ENCODE measurements around the gene ACOT12.

DNA sequence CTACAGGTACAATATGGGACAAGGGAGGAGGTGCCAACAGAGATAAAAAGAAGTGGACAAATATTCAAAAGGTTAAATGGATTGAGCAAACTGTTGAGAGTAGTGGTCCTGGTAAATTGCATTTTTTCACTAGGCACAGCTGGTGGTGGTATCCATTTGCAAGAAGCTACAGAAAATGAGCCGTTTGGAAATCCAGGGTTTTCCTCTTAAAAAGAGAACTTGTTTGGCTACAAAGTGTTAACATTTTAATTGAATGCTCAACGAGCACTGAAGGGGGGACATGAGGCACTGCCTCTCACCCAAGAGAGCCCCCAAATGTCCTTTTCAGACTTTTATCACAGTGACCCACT, 93.0 kb downstream of the ACOT12 start:
- TF ChIP-seq ETV6 (CRISPR knock-in tag; IDR thresholded peaks at IDR 0.05) (no peak), ZBTB21 (CRISPR knock-in tag; IDR thresholded peaks at IDR 0.05; ENCODE audit: borderline replicate concordance) (no peak), ATF1 (CRISPR knock-in tag; IDR thresholded peaks at IDR 0.05) (no peak), SP1 (CRISPR knock-in tag; conservative IDR thresholded peaks at IDR 0.05) (no peak), FOXJ3 (CRISPR knock-in tag; IDR thresholded peaks at IDR 0.05; ENCODE audit: borderline replicate concordance) (no peak)
- TF ChIP-seq, protein P1, sequence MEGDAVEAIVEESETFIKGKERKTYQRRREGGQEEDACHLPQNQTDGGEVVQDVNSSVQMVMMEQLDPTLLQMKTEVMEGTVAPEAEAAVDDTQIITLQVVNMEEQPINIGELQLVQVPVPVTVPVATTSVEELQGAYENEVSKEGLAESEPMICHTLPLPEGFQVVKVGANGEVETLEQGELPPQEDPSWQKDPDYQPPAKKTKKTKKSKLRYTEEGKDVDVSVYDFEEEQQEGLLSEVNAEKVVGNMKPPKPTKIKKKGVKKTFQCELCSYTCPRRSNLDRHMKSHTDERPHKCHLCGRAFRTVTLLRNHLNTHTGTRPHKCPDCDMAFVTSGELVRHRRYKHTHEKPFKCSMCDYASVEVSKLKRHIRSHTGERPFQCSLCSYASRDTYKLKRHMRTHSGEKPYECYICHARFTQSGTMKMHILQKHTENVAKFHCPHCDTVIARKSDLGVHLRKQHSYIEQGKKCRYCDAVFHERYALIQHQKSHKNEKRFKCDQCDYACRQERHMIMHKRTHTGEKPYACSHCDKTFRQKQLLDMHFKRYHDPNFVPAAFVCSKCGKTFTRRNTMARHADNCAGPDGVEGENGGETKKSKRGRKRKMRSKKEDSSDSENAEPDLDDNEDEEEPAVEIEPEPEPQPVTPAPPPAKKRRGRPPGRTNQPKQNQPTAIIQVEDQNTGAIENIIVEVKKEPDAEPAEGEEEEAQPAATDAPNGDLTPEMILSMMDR (IDR thresholded peaks at IDR 0.05): no peak
- TF ChIP-seq, protein P2, sequence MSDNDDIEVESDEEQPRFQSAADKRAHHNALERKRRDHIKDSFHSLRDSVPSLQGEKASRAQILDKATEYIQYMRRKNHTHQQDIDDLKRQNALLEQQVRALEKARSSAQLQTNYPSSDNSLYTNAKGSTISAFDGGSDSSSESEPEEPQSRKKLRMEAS (CRISPR knock-in tag; IDR thresholded peaks at IDR 0.05): no peak
- TF ChIP-seq, protein P3, sequence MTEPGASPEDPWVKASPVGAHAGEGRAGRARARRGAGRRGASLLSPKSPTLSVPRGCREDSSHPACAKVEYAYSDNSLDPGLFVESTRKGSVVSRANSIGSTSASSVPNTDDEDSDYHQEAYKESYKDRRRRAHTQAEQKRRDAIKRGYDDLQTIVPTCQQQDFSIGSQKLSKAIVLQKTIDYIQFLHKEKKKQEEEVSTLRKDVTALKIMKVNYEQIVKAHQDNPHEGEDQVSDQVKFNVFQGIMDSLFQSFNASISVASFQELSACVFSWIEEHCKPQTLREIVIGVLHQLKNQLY (CRISPR knock-in tag; IDR thresholded peaks at IDR 0.05): no peak
